Liver (tissue), 9 donors: ENCODE results near the gene FLT1. TPM values are rescaled to one million over a fixed set of nuclear protein-coding genes. Genes with fewer than 3 reads are reported as not detected.

Experiments
- DNase-seq: peaks from one replicate; pipeline ENCODE4 v3.0.0-alpha.2; 2017; ENCODE audit warnings: low spot score
- H3K27ac ChIP-seq, 2 donors: one replicate each; pipeline ENCODE4 v1.7.0; 2013; ENCODE audit warnings: inconsistent platforms in 2 of 2, low read length in 2 of 2, control low read depth in 1 of 2, low read depth in 1 of 2, mild to moderate bottlenecking in 1 of 2
- H3K27me3 ChIP-seq, 4 donors: one replicate each; pipeline versions ENCODE4 v1.6.1 to v1.7.0; 2013; ENCODE audit warnings: low read length in 3 of 4, inconsistent platforms in 1 of 4, mild to moderate bottlenecking in 1 of 4, moderate library complexity in 1 of 4; ENCODE audit not compliant: control insufficient read depth in 4 of 4, insufficient read depth in 4 of 4
- H3K36me3 ChIP-seq, 4 donors: one replicate each; pipeline versions ENCODE4 v1.6.1 to v1.7.0; 2013; ENCODE audit warnings: low read length in 3 of 4, mild to moderate bottlenecking in 3 of 4, low read depth in 1 of 4, moderate library complexity in 1 of 4; ENCODE audit not compliant: control insufficient read depth in 4 of 4, insufficient read depth in 3 of 4
- H3K4me1 ChIP-seq, 4 donors: one replicate each; pipeline versions ENCODE4 v1.6.1 to v1.7.0; 2013; ENCODE audit warnings: low read length in 3 of 4, mild to moderate bottlenecking in 3 of 4, moderate library complexity in 1 of 4; ENCODE audit not compliant: control insufficient read depth in 4 of 4, insufficient read depth in 4 of 4
- H3K4me3 ChIP-seq, 3 donors: one replicate each; pipeline versions ENCODE4 v1.6.1 to v1.7.0; 2013; ENCODE audit warnings: low read length in 3 of 3, control low read depth in 1 of 3, low read depth in 1 of 3, mild to moderate bottlenecking in 1 of 3
- H3K9ac ChIP-seq, 2 donors: one replicate each; pipeline ENCODE4 v1.7.0; 2013; ENCODE audit warnings: low read length in 2 of 2, mild to moderate bottlenecking in 2 of 2, moderate library complexity in 2 of 2, control low read depth in 1 of 2, low read depth in 1 of 2
- H3K9me3 ChIP-seq, 4 donors: one replicate each; pipeline versions ENCODE4 v1.6.1 to v1.7.0; 2013; ENCODE audit warnings: low read length in 3 of 4; ENCODE audit not compliant: control insufficient read depth in 4 of 4
- EGR1 ChIP-seq, 2 donors: IDR thresholded peaks; 2 replicates each; pipeline ENCODE4 v1.6.1; 2016 to 2018; ENCODE audit warnings: antibody characterized with exemption in 2 of 2, low read depth in 2 of 2
- FOXA1 ChIP-seq: IDR thresholded peaks from 2 replicates; pipeline ENCODE4 v1.6.1; 2016; ENCODE audit warnings: antibody characterized with exemption
- FOXA2 ChIP-seq: IDR thresholded peaks from 2 replicates; pipeline ENCODE4 v1.6.1; 2016; ENCODE audit warnings: antibody characterized with exemption
- GABPA ChIP-seq, 2 donors: IDR thresholded peaks in 1 of 2; conservative IDR thresholded peaks in 1 of 2; 2 replicates each; pipeline ENCODE4 v1.6.1; 2016; ENCODE audit warnings: antibody characterized with exemption in 2 of 2, mild to moderate bottlenecking in 1 of 2, moderate library complexity in 1 of 2
- HNF4A ChIP-seq, 2 donors: conservative IDR thresholded peaks; 2 replicates each; pipeline ENCODE4 v1.6.1; 2016; ENCODE audit warnings: antibody characterized with exemption in 2 of 2, mild to moderate bottlenecking in 2 of 2
- HNF4G ChIP-seq: IDR thresholded peaks from 2 replicates; pipeline ENCODE4 v1.6.1; 2016; ENCODE audit warnings: antibody characterized with exemption
- JUND ChIP-seq, 2 donors: IDR thresholded peaks; 2 replicates each; pipeline ENCODE4 v1.6.1; 2016; ENCODE audit warnings: antibody characterized with exemption in 2 of 2
- NR2F2 ChIP-seq: IDR thresholded peaks from 2 replicates; pipeline ENCODE4 v1.6.1; 2016; ENCODE audit warnings: antibody characterized with exemption
- RAD21 ChIP-seq, 2 donors: IDR thresholded peaks; 2 replicates each; pipeline ENCODE4 v1.6.1; 2016; ENCODE audit warnings: antibody characterized with exemption in 2 of 2, mild to moderate bottlenecking in 2 of 2
- RXRA ChIP-seq, 2 donors: IDR thresholded peaks; 2 replicates each; pipeline ENCODE4 v1.6.1; 2017 to 2018; ENCODE audit warnings: antibody characterized with exemption in 2 of 2, mild to moderate bottlenecking in 1 of 2
- SP1 ChIP-seq: IDR thresholded peaks from 2 replicates; pipeline ENCODE4 v1.6.1; 2018; ENCODE audit warnings: antibody characterized with exemption, mild to moderate bottlenecking
- TAF1 ChIP-seq: conservative IDR thresholded peaks from 2 replicates; pipeline ENCODE4 v1.6.1; 2016; ENCODE audit warnings: antibody characterized with exemption, mild to moderate bottlenecking
- YY1 ChIP-seq: IDR thresholded peaks from 2 replicates; pipeline ENCODE4 v1.6.1; 2016; ENCODE audit warnings: antibody characterized with exemption, mild to moderate bottlenecking
- ZBTB33 ChIP-seq: IDR thresholded peaks from 2 replicates; pipeline ENCODE4 v1.6.1; 2016; ENCODE audit warnings: antibody characterized with exemption
- polyA plus RNA-seq, 2 donors: library from polyadenylated mRNA; stranded (reverse) in 1 of 2; unstranded in 1 of 2; fragments of 200-250 nt in 1 of 2; fragments of >200 nt in 1 of 2; fragmentation: Nextera tagmentation in 1 of 2; extraction: Ambion mirVana in 1 of 2; gene quantifications; one replicate each; pipeline versions ENCODE4 v1.2.1 to v1.2.3, GENCODE V29; 2013 to 2015
- total RNA-seq, 2 donors: library from RNA; depleted of rRNA; stranded (reverse); fragments of >200 nt; gene quantifications; one replicate each; pipeline ENCODE4 v1.2.3, GENCODE V29; 2014
- TF ChIP-seq, protein P1 (sequence below): fragments of 150-350 bp; IDR thresholded peaks from 2 replicates; pipeline ENCODE4 v1.5.1; 2017; ENCODE audit warnings: improper control_type of control experiment, low read depth, low read length; ENCODE audit not compliant: missing input control
- TF ChIP-seq, protein P2 (sequence below): IDR thresholded peaks from 2 replicates; pipeline ENCODE4 v1.6.1; 2016; ENCODE audit warnings: antibody characterized with exemption
- TF ChIP-seq, protein P3 (sequence below): IDR thresholded peaks from 2 replicates; pipeline ENCODE4 v1.6.1; 2016; ENCODE audit warnings: antibody characterized with exemption, mild to moderate bottlenecking
- donor health status: healthy.
- donor health status: healthy.
- donor health status: healthy.
- donor health status: healthy.
- donor health status: healthy.

Gene FLT1
- total and polyA plus RNA-seq, 4 donors, result 4.1 to 19.7 (median 9.3) TPM

DNA sequence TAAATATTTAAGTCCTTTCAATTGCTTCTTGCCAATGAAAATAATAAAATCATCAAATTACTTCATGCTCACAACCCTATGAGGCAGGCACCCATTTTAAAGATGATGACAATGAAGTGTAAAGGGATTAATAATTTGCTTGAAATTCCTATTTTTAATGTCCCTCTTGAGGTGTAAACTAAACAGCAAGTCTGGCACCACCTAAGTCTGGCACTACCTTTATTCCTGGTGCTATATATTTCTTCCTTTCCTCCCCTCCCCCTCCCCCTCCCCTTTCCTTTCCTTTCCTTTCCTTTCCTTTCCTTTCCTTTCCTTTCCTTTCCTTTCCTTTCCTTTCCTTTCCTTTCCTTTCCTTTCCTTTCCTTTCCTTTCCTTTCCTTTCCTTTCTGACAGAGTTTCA, 42.2 kb downstream of the FLT1 start:
- Histone ChIP-seq H3K36me3 (no peaks in the 10 kb centered on the region), H3K4me1 (no peaks in the 10 kb centered on the region), H3K27me3 (peaks cover 0 to 4% (median 2%) of the 10 kb centered on the region in 4 donors), H3K27ac (no peak overlapping the region), H3K4me3 (no peak overlapping the region), H3K9me3 (peaks cover 2 to 4% (median 2%) of the 10 kb centered on the region in 4 donors), H3K9ac (no peak overlapping the region)
- no peak for DNase-seq
- no peak for TF ChIP-seq HNF4G
- TF ChIP-seq, protein P1, sequence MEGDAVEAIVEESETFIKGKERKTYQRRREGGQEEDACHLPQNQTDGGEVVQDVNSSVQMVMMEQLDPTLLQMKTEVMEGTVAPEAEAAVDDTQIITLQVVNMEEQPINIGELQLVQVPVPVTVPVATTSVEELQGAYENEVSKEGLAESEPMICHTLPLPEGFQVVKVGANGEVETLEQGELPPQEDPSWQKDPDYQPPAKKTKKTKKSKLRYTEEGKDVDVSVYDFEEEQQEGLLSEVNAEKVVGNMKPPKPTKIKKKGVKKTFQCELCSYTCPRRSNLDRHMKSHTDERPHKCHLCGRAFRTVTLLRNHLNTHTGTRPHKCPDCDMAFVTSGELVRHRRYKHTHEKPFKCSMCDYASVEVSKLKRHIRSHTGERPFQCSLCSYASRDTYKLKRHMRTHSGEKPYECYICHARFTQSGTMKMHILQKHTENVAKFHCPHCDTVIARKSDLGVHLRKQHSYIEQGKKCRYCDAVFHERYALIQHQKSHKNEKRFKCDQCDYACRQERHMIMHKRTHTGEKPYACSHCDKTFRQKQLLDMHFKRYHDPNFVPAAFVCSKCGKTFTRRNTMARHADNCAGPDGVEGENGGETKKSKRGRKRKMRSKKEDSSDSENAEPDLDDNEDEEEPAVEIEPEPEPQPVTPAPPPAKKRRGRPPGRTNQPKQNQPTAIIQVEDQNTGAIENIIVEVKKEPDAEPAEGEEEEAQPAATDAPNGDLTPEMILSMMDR, result no peak
- TF ChIP-seq, protein P2, sequence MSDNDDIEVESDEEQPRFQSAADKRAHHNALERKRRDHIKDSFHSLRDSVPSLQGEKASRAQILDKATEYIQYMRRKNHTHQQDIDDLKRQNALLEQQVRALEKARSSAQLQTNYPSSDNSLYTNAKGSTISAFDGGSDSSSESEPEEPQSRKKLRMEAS, result no peak
- no peak for TF ChIP-seq SP1
- no peak for TF ChIP-seq NR2F2
- TF ChIP-seq FOXA2, result no peak
- no peak for TF ChIP-seq YY1
- no peak for TF ChIP-seq RAD21 (IDR thresholded peaks at IDR 0.05)
- TF ChIP-seq, protein P3, sequence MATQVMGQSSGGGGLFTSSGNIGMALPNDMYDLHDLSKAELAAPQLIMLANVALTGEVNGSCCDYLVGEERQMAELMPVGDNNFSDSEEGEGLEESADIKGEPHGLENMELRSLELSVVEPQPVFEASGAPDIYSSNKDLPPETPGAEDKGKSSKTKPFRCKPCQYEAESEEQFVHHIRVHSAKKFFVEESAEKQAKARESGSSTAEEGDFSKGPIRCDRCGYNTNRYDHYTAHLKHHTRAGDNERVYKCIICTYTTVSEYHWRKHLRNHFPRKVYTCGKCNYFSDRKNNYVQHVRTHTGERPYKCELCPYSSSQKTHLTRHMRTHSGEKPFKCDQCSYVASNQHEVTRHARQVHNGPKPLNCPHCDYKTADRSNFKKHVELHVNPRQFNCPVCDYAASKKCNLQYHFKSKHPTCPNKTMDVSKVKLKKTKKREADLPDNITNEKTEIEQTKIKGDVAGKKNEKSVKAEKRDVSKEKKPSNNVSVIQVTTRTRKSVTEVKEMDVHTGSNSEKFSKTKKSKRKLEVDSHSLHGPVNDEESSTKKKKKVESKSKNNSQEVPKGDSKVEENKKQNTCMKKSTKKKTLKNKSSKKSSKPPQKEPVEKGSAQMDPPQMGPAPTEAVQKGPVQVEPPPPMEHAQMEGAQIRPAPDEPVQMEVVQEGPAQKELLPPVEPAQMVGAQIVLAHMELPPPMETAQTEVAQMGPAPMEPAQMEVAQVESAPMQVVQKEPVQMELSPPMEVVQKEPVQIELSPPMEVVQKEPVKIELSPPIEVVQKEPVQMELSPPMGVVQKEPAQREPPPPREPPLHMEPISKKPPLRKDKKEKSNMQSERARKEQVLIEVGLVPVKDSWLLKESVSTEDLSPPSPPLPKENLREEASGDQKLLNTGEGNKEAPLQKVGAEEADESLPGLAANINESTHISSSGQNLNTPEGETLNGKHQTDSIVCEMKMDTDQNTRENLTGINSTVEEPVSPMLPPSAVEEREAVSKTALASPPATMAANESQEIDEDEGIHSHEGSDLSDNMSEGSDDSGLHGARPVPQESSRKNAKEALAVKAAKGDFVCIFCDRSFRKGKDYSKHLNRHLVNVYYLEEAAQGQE, result no peak
- no peak for TF ChIP-seq TAF1
- no peak for TF ChIP-seq RXRA (IDR thresholded peaks at IDR 0.05)
- TF ChIP-seq ZBTB33, result no peak
- TF ChIP-seq EGR1 (IDR thresholded peaks at IDR 0.05; ENCODE audit: low read depth in 2 of 2), result no peak
- TF ChIP-seq HNF4A (conservative IDR thresholded peaks at IDR 0.05), result no peak
- no peak for TF ChIP-seq GABPA (IDR thresholded peaks at IDR 0.05 in 1 of 2, conservative IDR thresholded peaks at IDR 0.05 in 1 of 2)
- TF ChIP-seq JUND (IDR thresholded peaks at IDR 0.05), result no peak
- no peak for TF ChIP-seq FOXA1
